Peyer's patch (tissue), 4 donors: Measurements from ENCODE around the gene CMKLR1.

Experiments
- CTCF ChIP-seq, 6 experiments: fragments of 450-650 bp in 4 of 6; fragments of 200-600 bp in 2 of 6; sonication (generic) in 1 of 6; IDR thresholded peaks; one replicate each; pipeline ENCODE4 v1.5.1; 2017 to 2019; ENCODE audit warnings: antibody characterized with exemption in 6 of 6, mild to moderate bottlenecking in 3 of 6, moderate library complexity in 1 of 6
- POLR2A ChIP-seq, 2 donors: fragments of 450-650 bp; IDR thresholded peaks; one replicate each; pipeline ENCODE4 v1.5.1; 2017; ENCODE audit warnings: antibody characterized with exemption in 2 of 2, mild to moderate bottlenecking in 2 of 2, moderate library complexity in 2 of 2

- TF ChIP-seq POLR2A (IDR thresholded peaks at IDR 0.05) = no peak
- no peak for TF ChIP-seq CTCF (IDR thresholded peaks at IDR 0.05)
Observed at GRCh38 chr12:108241986-108242703, 97.0 kb downstream of the CMKLR1 start.
